ENCODE data around the gene METTL1.

DNA sequence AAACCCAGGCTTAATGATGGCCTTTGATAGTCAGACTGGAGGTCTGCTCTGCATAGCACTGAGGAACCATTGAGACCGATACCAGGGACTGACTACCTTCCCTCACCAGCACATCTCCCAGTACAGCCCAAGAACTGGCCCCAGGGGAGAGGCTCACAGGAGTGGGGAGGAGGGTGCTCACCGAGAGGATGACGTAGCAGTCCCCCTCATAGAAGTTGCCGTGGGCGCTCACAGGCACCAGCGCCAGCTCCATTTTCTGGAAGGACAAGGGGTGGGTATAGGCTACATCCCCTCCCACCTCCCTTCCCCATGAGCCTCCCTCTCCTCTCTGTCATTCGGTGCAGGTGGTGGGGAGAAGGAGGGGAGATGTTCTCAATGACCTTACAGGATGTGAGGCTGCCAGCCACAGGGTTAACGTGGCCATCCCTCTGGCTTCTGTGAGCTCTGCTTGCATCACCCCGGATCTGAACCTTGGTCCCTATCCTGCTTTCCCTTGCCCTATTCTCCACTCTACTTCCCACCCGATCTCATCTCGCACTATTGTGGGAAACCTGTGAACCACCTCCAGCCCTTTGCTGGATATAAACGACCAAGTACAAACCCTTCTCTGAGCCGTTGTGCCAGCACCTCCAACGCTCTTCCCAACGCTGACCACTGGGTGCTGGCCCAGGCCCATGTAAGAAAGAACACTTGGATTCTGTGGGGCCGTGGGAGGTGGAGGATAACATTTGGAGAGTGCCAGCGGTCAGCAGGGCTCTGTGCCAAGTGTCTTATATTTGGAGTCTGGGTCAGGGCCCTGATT lies 42.3 kb upstream of the METTL1 start:
- TF ChIP-seq, protein P1, sequence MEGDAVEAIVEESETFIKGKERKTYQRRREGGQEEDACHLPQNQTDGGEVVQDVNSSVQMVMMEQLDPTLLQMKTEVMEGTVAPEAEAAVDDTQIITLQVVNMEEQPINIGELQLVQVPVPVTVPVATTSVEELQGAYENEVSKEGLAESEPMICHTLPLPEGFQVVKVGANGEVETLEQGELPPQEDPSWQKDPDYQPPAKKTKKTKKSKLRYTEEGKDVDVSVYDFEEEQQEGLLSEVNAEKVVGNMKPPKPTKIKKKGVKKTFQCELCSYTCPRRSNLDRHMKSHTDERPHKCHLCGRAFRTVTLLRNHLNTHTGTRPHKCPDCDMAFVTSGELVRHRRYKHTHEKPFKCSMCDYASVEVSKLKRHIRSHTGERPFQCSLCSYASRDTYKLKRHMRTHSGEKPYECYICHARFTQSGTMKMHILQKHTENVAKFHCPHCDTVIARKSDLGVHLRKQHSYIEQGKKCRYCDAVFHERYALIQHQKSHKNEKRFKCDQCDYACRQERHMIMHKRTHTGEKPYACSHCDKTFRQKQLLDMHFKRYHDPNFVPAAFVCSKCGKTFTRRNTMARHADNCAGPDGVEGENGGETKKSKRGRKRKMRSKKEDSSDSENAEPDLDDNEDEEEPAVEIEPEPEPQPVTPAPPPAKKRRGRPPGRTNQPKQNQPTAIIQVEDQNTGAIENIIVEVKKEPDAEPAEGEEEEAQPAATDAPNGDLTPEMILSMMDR (IDR thresholded peaks at IDR 0.05) = no peak
- TF ChIP-seq ZFX (IDR thresholded peaks at IDR 0.05; ENCODE audit: borderline replicate concordance) = no peak
